HG02588 (cell line): ENCODE measurements around the gene PLA2R1.
"Not testable (repeated sequence)": the region's sequence is repeated elsewhere in the genome, so short reads cannot be mapped to it uniquely, and the experiment has no call there.

Experiments
- ATAC-seq: cut with Tn5 transposase; IDR thresholded peaks from one replicate; pipeline ENCODE4 v1.9.1; 2021; ENCODE audit warnings: mild to moderate bottlenecking, moderate library complexity; ENCODE audit not compliant: unreplicated experiment

The PLA2R1 gene

DNA sequence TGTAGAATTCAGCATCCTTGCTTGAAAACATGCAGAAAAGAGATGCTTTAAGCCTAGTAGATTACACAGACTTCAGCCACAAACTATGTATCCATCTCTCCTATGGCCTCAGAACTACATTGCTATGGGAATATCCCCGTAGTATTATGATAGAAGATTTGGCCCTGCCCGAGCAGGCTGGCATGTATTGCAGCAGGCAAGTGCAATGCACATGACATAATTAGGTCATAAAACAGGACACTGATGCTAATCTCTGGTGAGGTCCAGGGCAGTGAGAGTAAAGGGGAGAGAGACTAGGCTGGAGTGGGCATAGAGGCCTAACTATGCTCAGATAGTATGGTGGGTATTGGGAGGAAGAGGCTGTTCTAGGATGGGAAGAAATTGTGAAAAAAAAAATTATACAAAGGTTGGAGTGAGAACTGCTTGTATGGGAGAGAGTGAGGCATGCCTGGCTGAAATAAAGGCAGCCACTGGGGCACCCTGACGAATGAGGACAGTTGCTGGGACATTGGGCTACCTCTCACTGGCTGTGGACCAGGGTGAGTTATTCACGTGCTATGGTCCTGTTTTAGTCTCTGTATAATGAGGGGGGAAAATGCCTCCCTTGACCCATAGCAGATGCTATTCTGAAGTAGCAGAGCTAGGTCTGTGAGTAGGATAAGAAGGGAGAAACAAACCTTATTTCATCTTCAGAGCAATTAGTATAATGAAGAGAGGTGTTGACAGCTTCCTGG, 1.6 kb upstream of the PLA2R1 start:
- no peak for ATAC-seq

DNA sequence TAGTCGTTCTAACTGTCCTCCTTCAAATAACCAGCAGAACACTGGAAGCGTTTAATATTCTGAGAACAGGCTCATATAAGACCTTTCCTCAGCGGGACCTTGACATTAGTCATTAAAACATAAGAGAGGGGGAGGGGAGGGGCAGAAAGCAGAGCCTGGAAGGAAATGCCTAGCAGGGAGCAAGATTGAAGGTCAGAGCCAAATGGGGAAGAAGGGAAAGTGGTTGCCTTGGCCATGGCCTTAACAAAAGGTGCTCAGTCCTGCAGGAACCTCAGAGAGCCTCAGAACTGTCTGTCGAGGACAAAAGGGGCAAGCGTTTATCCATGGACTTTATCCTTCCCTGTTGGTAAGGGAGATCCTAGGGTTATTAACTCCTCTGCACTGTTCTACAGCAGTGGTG, 856 bp upstream of the PLA2R1 start:
- no peak for ATAC-seq

DNA sequence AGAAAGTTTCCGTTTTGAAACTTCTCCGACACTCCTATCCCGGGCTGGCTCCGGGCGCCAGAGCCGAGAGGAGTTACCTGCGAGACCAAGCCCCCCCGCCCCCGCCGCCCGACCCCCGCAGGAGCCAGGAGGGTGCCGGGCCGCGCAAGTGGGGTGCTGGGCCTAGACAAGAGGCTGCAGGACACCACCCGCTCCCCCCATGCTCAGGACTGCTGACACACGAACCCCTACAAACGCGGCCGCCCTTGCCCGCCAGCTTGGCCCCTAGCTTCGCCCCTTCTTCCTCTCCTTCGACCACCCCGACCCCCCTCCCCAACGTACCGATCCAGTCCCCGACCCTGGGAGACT, 497 bp downstream of the PLA2R1 start:
- ATAC-seq, result no peak

DNA sequence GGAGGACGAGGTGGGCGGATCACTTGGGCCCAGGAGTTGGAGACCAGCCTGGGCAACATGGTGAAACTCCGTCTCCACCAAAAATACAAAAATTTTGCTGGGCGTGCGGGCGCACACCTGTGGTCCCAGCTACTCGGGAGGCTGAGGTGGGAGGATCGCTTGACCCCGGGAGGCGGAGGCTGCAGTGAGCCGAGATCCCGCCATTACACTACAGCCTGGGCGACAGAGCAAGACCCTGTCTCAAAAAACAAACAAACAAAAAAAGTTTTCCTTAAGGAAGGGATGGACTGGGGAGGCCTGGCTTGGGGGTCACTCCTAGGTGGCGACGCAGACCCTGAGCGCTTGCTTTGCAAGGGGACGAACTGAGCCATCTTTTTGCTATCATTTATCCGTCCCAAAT, 882 bp downstream of the PLA2R1 start:
- ATAC-seq, result no peak

DNA sequence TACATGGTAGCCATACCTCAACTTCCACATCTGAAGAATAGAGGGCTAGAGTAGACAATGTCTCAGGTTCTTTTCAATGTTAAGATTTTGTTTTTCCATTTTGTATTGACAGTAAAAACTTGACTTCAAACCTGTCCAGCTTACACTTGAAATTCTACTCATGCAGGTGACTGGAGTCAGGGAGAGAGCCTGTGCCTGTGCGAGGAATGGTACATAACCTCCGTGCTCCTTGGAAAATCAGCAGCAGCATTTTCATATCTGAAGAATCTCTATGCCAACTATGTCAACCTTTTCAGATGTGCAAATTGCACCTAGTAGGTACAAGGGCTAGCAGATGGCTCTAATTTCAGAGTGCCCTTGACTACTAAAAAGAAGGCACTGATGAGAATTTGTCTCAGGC, 2.1 kb downstream of the PLA2R1 start:
- ATAC-seq, result no peak

DNA sequence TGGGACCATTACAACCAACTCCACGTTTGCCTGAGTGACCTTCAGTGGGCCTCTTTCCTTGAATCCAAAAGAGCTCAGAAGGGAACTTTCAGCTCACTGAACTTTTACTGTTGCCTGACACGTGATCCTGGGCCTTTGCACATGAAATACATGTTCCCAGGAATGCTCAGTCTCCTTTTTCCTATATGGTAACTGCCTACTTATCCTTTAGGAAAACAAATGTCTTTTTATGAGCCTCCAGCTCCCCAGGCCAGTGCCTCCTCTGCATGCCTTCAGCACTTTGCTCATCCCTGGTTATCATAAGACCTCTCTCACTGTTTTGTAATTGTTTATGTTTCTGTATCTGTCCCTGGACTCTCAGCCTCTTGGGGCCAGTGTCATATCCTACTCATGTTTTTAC, 5.1 kb downstream of the PLA2R1 start:
- no peak for ATAC-seq

DNA sequence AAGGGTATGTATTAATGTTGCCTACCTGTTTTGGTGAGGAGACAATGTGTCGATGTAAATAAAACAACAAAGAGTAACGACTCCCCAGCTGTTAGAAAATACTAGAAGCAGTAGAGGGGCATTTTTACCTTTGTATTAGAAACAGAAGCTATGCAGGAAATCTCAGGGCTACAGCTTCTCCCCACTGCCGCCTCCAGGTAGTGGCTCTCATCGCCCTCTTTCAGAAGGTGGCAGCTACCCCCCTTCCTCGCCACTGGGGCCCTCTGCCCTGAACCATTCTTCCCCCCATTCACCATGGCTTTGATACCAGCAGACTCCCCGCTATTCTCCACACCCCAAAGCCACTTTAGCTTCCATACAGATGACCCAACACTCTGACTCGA, 6.7 kb downstream of the PLA2R1 start:
- ATAC-seq, result no peak

DNA sequence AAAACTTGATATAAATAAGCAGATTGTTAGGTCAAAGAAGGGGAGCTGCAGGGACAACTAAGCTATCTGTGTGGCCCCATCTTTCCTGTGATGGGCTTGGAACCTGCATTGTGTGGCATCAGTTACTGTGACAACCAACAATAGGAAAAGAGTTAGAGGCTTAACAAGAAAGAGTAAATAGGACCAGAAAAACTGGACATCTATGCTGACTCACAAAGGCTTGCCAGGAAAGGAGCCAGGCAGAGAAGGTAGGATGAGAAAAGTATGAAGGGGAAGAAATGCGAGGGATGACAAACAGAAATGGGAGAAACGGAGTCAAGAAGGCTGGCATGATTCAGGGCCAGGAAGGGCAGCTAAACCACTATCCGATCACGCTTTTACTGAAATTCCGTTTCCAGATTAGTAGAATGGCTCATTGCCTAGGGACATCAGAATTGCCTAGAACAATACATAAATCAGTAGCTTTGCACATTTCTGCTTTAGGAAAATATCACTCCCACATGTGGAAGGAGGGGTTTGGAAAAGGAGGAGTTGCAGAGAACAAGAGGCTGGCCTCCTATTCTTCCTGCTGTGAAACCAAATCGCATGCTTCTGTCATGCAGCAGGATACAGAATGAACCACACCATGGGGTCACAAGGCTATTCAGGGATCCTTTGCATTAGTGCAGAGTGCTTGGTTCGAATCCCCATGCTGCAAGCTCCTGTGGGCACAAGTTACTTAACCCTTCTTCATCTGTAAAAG, 7.3 kb downstream of the PLA2R1 start:
- no peak for ATAC-seq

DNA sequence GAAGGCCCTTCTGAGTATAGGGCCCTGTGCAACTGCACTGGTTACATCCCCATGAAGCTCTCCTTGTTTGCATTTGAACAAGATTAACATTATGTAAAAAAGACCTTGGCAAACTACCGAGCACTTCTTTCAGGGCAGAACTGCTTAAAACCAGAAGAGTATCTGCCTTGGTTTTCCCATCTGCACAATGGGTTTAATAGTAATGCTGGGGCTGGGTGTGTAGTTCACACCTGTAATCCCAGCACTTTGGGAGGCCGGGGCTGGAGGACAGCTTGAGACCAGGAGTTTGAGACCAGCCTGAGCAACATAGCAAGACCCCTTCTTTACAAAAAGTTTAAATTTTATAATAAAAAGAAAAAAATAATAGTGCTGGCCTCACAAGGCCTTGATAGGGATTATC, 8.5 kb downstream of the PLA2R1 start:
- ATAC-seq, result no peak

DNA sequence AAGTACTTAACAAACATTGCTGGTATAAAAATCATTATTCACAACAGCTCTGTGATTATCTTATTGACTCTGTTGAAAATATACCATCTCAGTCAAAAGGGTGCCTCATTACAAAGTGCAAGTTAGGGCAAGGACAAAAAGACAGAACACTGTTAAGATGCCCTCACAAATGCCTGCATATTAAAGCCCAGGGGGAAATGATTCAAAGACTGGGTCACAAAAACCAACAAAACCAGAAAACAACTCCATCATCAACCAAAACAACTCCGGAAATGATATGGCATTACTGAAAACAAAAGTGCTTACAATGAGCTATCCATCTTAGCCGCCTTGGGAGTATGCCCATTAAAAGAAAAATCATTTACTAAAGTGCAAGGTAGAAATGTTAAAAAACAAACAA, 9.9 kb downstream of the PLA2R1 start:
- ATAC-seq, result no peak

DNA sequence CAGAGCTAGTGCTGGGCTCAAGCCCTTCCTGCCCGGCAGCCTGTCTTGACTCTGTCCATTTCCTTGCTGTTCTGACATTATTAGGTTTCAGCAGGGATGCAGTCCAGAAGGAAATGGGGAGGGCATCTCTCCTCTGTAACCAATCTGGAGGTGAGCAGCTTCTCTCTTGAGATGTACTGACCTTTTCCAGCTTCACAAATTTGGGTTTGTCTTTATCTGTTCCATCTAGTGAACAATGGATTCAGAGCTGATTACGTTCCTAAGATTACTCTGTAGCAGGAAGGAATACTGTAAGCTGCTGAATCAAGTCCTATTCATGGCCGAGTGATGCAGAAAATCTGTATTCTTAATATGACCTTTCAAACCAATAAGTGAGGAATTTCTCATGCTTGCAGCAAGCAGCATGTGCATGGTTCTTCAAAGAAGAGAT, 11.0 kb downstream of the PLA2R1 start:
- no peak for ATAC-seq

DNA sequence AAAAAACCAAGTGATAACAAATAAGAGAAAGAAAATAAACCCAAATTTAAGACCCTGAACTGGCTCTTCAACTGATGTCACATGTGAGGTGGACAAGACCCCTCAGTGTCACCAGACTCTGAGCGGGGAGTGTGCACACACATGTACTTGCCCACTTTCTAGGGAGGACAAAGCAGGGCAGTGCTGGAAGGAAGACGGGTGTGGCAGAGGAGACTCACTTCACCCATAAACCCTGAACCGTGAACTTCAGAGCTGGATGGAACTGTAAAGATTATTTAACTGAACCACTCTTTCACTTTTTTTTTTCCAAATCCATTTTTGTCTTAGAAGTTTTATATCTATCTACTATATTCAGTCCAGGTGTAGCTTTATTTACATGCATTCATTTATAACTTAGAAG, 12.3 kb downstream of the PLA2R1 start:
- no peak for ATAC-seq

DNA sequence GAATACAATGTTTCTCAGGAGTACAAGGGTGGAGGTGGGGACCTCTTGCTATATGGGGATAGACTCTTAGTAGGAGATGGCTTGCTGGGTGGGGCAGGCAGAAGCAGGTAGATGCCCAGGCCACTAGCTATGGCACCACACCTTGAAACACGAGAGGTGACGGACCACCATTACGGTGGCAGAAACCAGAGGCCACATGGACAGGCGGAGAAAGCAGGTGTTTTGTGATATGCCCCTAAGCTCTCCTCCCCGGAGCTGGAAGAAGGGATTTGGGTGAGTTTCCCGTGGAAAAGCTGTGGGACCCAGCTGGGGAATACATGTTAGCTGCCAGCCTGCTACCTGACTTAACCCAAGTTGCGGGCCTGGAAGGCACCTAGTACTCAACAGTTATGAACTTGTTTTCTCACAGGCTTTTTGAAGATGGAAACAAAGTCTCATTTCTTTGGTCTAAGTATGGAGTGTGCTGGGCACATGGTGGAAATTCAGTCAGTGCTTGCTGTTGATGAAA, 16.7 kb downstream of the PLA2R1 start:
- ATAC-seq, result no peak

DNA sequence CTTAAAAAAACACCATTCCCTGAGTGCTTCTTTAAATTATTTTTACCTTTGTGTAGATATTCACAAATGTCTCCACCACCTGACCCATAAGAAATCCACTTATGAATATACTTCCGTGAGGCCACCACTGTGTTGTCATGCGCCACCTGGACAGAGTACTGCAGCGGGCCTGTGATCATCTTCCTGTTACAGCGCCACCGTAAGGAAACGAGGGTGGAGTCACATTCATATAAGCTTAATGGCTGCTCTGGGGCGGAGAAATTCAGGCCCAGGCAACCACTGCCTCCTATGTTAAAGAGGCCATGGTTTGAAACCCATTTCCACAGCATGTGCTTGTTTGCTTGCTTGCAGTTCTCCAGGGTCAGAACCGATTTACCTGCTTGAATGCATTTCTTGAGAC, 17.7 kb downstream of the PLA2R1 start:
- ATAC-seq, result no peak

DNA sequence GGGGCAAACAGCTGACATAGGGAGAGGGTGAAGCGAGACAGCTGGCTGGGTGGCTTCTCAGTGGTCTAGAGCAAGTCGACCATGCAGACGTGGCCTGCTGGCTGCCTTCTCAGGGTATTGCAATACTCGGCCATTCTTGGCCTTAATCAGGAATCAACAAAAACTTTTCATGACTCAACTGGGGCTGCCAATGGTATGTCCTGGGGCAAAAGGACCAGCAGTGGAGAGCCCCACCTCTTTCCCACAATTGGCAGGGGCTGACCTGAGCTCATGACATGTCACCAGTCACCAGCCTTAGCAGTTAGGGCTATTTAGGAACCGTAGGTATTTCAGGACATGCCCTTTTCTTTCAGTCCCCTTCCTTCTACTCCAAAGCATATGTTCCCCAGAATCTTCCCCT, 19.1 kb downstream of the PLA2R1 start:
- no peak for ATAC-seq

DNA sequence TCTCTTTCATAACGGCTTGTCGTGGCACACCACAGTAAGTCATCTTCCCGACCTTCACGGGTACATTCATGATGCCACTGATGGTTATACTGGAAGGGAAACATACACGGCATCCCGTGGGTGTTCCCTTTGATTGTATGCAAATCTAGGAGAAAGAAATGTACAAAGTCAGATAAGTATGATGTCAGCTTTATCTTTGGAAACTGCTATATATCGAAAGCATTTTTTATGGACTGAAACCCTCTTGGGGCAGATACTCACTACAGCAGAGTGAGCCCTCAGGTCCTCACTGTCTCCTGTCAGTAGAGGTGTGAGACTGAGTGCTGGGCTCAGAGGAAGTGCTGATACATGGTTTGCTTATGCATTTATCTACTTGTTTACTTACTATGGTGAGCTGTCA, 20.4 kb downstream of the PLA2R1 start:
- ATAC-seq, result no peak

DNA sequence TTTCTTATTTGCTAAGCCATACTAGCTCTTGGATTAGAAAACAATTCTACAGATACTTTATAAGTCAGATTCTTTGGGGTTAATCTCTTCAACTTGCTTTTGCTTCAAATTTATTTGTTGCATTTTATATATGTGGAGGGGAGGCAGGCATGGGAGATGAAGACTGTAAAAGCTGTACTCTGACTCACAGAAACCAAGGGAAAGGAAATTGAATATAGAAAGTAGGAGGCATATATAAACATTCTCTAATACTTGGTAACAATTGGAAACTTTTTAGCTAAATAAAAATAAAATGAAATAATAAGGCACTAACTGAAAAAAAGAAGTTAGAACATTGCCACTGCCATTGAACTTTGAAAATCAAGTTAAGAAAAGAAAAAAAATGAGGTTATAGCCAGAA, 21.3 kb downstream of the PLA2R1 start:
- no peak for ATAC-seq

DNA sequence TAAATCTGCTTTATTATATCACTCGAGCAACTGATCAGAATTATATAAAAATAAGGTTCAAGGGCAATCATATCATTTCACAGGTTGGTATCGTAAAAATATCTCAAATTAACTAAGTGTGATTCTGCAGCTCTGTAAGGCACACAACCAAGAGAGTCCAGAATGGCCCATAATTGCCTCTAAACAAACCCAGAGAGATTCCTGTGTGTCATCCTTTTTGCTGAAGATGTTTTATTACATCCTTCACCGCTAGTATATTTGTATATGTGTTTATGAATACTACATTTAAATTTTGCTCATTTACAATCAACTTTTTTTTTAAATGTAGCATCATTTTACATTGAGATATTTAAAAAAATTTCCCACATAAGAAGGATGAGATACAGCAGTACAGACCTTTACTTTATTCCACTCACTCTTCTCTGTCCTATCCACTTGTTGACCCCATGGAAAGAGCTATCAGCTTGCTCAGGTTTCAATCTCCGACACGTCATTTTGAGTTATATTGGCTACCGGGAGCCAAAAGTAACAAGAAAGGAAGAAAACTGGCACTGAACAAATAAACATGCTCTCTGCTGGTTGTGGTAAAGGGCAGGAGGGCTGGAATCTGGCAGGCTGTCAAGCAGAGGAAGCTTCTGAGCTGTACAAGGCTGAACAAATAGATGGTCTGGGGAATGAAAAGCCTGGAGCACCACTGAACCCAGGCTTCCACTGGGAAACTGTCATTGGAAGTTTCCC, 23.1 kb downstream of the PLA2R1 start:
- no peak for ATAC-seq

DNA sequence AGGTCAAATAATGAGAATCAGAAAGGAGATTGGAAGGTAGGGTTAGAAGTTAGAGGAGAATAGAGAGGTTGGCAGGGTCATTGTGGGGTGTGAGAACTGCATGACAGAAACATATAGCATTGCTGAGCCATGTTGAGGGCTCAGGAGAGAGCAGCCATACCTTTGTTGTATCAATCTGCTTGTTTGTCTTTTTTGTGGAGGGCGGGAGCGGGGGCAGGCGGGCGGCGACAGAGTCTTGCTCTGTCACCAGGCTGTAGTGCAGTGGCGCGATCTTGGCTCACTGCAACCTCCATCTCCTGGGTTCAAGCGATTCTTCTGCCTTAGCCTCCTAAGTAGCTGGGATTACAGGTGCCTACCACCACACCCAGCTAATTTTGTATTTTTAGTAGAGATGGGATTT, 23.8 kb downstream of the PLA2R1 start:
- not testable (repeated sequence) for ATAC-seq

DNA sequence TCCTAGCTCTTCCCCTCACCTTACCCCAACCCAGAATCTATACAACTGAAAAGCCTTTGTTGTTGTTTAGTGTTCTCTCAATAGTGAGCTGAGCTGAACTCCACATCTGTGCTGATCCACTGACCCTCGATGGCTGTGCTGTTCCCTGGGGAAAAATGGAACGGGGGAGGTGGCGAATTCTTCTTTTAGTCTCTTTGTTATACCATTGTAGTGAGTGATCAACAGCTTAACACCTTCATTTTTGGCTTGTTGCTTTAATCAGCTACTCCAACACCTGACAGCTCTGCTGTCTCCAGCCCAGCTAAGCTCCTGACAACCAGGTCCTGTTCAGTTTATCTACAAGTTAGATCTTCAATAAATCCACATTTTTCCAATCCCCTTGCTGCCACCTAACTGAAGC, 25.7 kb downstream of the PLA2R1 start:
- no peak for ATAC-seq

DNA sequence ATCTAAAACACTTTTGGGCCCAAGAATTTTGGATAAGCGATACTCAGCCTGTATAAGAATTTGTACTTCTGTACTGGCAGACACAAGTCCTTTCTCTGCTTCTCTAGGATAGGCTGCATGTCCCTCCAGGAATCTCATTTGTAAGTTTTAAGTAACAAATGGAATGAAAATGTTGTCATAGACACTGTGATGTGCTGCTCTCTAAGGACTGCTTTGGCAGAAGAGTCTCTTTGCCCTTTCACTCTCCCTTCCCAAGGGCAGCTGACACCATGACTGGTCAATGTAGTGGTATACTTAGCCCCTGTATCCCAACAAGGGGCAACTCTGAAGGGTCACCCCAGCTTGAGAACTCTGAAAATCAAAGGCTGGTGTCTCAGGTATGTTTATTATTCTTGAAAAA, 27.3 kb downstream of the PLA2R1 start:
- no peak for ATAC-seq

DNA sequence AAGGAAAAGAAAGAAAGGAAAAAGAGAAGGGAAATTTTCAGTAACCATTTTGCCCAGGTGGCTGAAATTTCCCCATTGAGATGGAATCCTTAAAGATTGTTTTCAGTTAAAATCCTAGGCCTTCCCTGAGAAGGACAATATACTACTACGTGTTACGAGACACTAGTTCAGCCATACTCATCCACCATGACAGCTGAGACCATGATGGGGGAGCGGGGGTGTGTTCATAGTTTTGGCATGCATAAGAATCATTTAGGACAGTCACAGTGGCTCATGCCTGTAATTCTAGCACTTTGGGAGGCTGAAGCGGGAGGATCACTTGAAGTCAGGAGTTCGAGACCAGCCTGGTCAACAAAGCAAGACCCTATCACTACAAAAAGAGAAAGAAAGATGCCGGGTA, 28.0 kb downstream of the PLA2R1 start:
- no peak for ATAC-seq
